Testis (tissue), 2 donors: ENCODE results near the gene PELI1.

ENCODE experiments used
- POLR2A ChIP-seq: fragments of 450-650 bp; IDR thresholded peaks from one replicate; pipeline ENCODE4 v1.6.1; 2017; ENCODE audit warnings: antibody characterized with exemption, mild to moderate bottlenecking, moderate library complexity
- TF ChIP-seq, protein P1 (sequence below), 3 experiments: fragments of 450-650 bp in 2 of 3; fragments of 200-600 bp in 1 of 3; sonication (generic) in 1 of 3; IDR thresholded peaks; one replicate each; pipeline ENCODE4 v1.5.1; 2016 to 2019; ENCODE audit warnings: antibody characterized with exemption in 3 of 3, mild to moderate bottlenecking in 2 of 3, moderate library complexity in 1 of 3

GRCh38 chr2:64164629-64165028 is 20.4 kb upstream of the PELI1 start:
- TF ChIP-seq, protein P1, sequence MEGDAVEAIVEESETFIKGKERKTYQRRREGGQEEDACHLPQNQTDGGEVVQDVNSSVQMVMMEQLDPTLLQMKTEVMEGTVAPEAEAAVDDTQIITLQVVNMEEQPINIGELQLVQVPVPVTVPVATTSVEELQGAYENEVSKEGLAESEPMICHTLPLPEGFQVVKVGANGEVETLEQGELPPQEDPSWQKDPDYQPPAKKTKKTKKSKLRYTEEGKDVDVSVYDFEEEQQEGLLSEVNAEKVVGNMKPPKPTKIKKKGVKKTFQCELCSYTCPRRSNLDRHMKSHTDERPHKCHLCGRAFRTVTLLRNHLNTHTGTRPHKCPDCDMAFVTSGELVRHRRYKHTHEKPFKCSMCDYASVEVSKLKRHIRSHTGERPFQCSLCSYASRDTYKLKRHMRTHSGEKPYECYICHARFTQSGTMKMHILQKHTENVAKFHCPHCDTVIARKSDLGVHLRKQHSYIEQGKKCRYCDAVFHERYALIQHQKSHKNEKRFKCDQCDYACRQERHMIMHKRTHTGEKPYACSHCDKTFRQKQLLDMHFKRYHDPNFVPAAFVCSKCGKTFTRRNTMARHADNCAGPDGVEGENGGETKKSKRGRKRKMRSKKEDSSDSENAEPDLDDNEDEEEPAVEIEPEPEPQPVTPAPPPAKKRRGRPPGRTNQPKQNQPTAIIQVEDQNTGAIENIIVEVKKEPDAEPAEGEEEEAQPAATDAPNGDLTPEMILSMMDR (IDR thresholded peaks at IDR 0.05): no peak
- no peak for TF ChIP-seq POLR2A
